SK-N-SH treated with all-trans-retinoic acid at 6 μM for 48 hours (cell line): ENCODE results near the gene IFT81.

Experiments
- ATAC-seq: fragments of 200-7000 bp; cut with Tn5 transposase; 3 replicates; pipeline ENCODE4 v1.9.1; 2020; ENCODE audit warnings: mild to moderate bottlenecking, moderate library complexity
- ARNTL ChIP-seq: fragments of 450-650 bp; formaldehyde crosslinking; IDR thresholded peaks from 2 replicates; pipeline ENCODE4 v1.5.0; 2020; ENCODE audit warnings: low read depth, mild to moderate bottlenecking, moderate library complexity, borderline replicate concordance
- CREB5 ChIP-seq: fragments of 250-450 bp; sonication (Bioruptor Pico); IDR thresholded peaks from 2 replicates; pipeline ENCODE4 v1.5.1; 2020; ENCODE audit warnings: low read depth, mild to moderate bottlenecking, moderate library complexity
- CSDC2 ChIP-seq: fragments of 250-450 bp; sonication (Bioruptor Pico); IDR thresholded peaks from 2 replicates; pipeline ENCODE4 v1.5.0; 2020; ENCODE audit warnings: mild to moderate bottlenecking, moderate library complexity
- CSRNP3 ChIP-seq: fragments of 250-450 bp; sonication (Bioruptor Pico); IDR thresholded peaks from 2 replicates; pipeline ENCODE4 v1.5.1; 2021; ENCODE audit warnings: mild to moderate bottlenecking, moderate library complexity
- GLIS3 ChIP-seq: fragments of 250-450 bp; sonication (Bioruptor Pico); IDR thresholded peaks from 2 replicates; pipeline ENCODE4 v1.5.0; 2020; ENCODE audit warnings: mild to moderate bottlenecking, moderate library complexity
- ISL1 ChIP-seq: fragments of 250-450 bp; sonication (Bioruptor Pico); IDR thresholded peaks from 2 replicates; pipeline ENCODE4 v2.1.2; 2022; ENCODE audit warnings: mild to moderate bottlenecking, moderate library complexity
- OSR1 ChIP-seq: fragments of 250-450 bp; sonication (Bioruptor Pico); IDR thresholded peaks from 2 replicates; pipeline ENCODE4 v1.8.0; 2022; ENCODE audit warnings: moderate library complexity, mild to moderate bottlenecking, inconsistent platforms
- PATZ1 ChIP-seq: fragments of 250-450 bp; sonication (Bioruptor Pico); IDR thresholded peaks from 2 replicates; pipeline ENCODE4 v1.8.0; 2020; ENCODE audit warnings: mild to moderate bottlenecking, moderate library complexity, borderline replicate concordance
- PPARA ChIP-seq: fragments of 250-450 bp; sonication (Bioruptor Pico); IDR thresholded peaks from 2 replicates; pipeline ENCODE4 v1.5.0; 2020; ENCODE audit warnings: mild to moderate bottlenecking, borderline replicate concordance
- TCF4 ChIP-seq: fragments of 250-450 bp; sonication (Bioruptor Pico); IDR thresholded peaks from 2 replicates; pipeline ENCODE4 v1.8.0; 2021; ENCODE audit warnings: mild to moderate bottlenecking, moderate library complexity, borderline replicate concordance
- TSHZ2 ChIP-seq: fragments of 250-450 bp; sonication (Bioruptor Pico); IDR thresholded peaks from 2 replicates; pipeline ENCODE4 v1.5.0; 2020; ENCODE audit warnings: mild to moderate bottlenecking, moderate library complexity
- ZC3H10 ChIP-seq: fragments of 250-450 bp; sonication (Bioruptor Pico); IDR thresholded peaks from 2 replicates; pipeline ENCODE4 v1.5.1; 2021; ENCODE audit warnings: mild to moderate bottlenecking, moderate library complexity
- ZFP3 ChIP-seq: fragments of 250-450 bp; sonication (Bioruptor Pico); IDR thresholded peaks from 2 replicates; pipeline ENCODE4 v1.5.0; 2020; ENCODE audit warnings: mild to moderate bottlenecking, moderate library complexity
- ZFP30 ChIP-seq: fragments of 450-650 bp; formaldehyde crosslinking; IDR thresholded peaks from 2 replicates; pipeline ENCODE4 v1.5.0; 2022; ENCODE audit warnings: mild to moderate bottlenecking, moderate library complexity
- ZNF565 ChIP-seq: fragments of 450-650 bp; formaldehyde crosslinking; conservative IDR thresholded peaks from 2 replicates; pipeline ENCODE4 v1.5.0; 2020; ENCODE audit warnings: low read depth, mild to moderate bottlenecking, moderate library complexity
- ZNF8 ChIP-seq: fragments of 450-650 bp; formaldehyde crosslinking; IDR thresholded peaks from 2 replicates; pipeline ENCODE4 v1.5.0; 2020; ENCODE audit warnings: mild to moderate bottlenecking, moderate library complexity

The IFT81 gene

GRCh38 chr12:110141389-110141788 is 17.2 kb downstream of the IFT81 start:
- TF ChIP-seq TCF4 (CRISPR knock-in tag) (no peak), ZNF8 (CRISPR knock-in tag) (no peak), TSHZ2 (CRISPR knock-in tag) (no peak), GLIS3 (CRISPR knock-in tag) (no peak)
- no peak for ATAC-seq

GRCh38 chr12:110146986-110147385 is 22.8 kb downstream of the IFT81 start:
- TF ChIP-seq TCF4 (CRISPR knock-in tag) (no peak), CREB5 (CRISPR knock-in tag) (no peak), CSRNP3 (CRISPR knock-in tag) (no peak), ZNF8 (CRISPR knock-in tag) (no peak), ARNTL (CRISPR knock-in tag) (no peak), CSDC2 (CRISPR knock-in tag) (no peak)

DNA sequence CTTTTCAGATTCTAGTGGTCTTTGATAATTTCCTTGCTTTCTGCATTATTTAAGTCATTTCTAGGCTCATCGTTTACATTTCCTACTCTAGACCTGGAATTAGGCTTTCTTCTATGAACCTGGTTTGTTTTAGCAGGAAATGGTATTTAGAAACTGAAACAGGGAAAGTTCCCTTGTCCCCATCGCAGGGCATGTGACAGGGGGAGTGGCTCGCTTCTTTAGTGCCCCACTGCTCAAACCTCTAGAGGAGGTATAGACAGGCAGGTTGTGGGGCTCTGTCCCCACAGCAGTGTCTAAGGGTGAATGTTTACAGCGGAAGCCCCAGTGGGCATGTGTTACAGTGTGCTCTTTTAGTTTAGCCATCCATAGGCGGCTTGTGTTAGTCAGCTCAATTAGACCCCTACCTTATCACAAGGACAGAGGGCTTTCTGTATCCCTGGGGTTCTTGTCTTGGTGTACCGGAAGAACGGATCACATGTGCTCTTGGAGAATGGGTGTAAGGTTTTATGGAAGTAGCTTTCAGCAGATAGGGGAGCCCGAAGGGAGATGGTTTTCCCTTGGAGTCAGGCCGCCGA is 25.0 kb downstream of the IFT81 start:
- TF ChIP-seq OSR1: no peak
- no peak for TF ChIP-seq CREB5 (CRISPR knock-in tag)
- TF ChIP-seq ISL1: no peak
- no peak for TF ChIP-seq ZFP30 (CRISPR knock-in tag)
- TF ChIP-seq TCF4 (CRISPR knock-in tag): no peak
- TF ChIP-seq ZC3H10 (CRISPR knock-in tag): no peak
- no peak for TF ChIP-seq ZFP3 (CRISPR knock-in tag)
- no peak for TF ChIP-seq PATZ1 (CRISPR knock-in tag)
- no peak for TF ChIP-seq ZNF565 (CRISPR knock-in tag)
- TF ChIP-seq CSRNP3 (CRISPR knock-in tag): no peak
- TF ChIP-seq GLIS3 (CRISPR knock-in tag): no peak
- no peak for ATAC-seq

More at GRCh38 chr12:110146986-110147385, 22.8 kb downstream of the IFT81 start:
- no peak for ATAC-seq

- TF ChIP-seq TSHZ2 (CRISPR knock-in tag) (no peak), TCF4 (CRISPR knock-in tag) (no peak), OSR1 (no peak), CSDC2 (CRISPR knock-in tag) (no peak), ARNTL (CRISPR knock-in tag) (no peak), CSRNP3 (CRISPR knock-in tag) (no peak), PPARA (CRISPR knock-in tag) (no peak)
- ATAC-seq: no peak
Measured at GRCh38 chr12:110156766-110157165, 32.6 kb downstream of the IFT81 start.
